ENCODE results near the gene PPIF. TPM values are rescaled to one million over a fixed set of nuclear protein-coding genes. Genes with fewer than 3 reads are reported as not detected.

PPIF gene
- total and polyA plus RNA-seq, 2 donors (not counting 3 experiments of a cell fraction or from before 2014, with no cell fraction given) = 50.7 to 51.2 TPM

- FAIRE-seq = no peak
- Histone ChIP-seq H3K4me2 (ENCODE audit: insufficient read depth, low read length) (no peak overlapping the region), H3K27me3 (ENCODE audit: control insufficient read depth in 2 of 2, insufficient read depth in 2 of 2, low read length in 2 of 2) (peaks cover 15 to 22% of the 10 kb centered on the region in 2 experiments), H3K4me1 (ENCODE audit: control insufficient read depth, extremely low read depth, insufficient read depth, low read length) (no peaks in the 10 kb centered on the region), H3K9me3 (replicated peaks; ENCODE audit: control insufficient read depth, insufficient read depth, low read length) (no peaks in the 10 kb centered on the region), H3K9me1 (replicated peaks; ENCODE audit: control insufficient read depth, extremely low read depth, insufficient read depth, low read length) (no peaks in the 10 kb centered on the region), H4K20me1 (replicated peaks; ENCODE audit: control insufficient read depth, extremely low read depth, insufficient read depth, low read length) (no peaks in the 10 kb centered on the region), H2AFZ (ENCODE audit: low read depth, low read length) (no peak overlapping the region), H3K4me3 (replicated peaks in 1 of 3; ENCODE audit: insufficient read depth in 1 of 3, low read depth in 1 of 3, low read length in 3 of 3) (no peak overlapping the region), H3K27ac (ENCODE audit: insufficient read depth, low read depth, low read length) (no peak overlapping the region), H3K9ac (replicated peaks; ENCODE audit: extremely low read depth, insufficient read depth, low read length) (no peak overlapping the region), H3K79me2 (ENCODE audit: control insufficient read depth, insufficient read depth, low read length) (no peaks in the 10 kb centered on the region), H3K36me3 (ENCODE audit: control insufficient read depth in 2 of 2, extremely low read depth in 1 of 2, insufficient read depth in 2 of 2, low read length in 2 of 2) (no peaks in the 10 kb centered on the region)
- BruUV-seq (replicated peaks) = no TSS peak
- ChIA-PET POLR2A (no interaction called here), CTCF (interaction anchor here (1.8 to 2.7 kb wide), 2 partner anchors 12 to 106 kb away, joined by 4 to 8 read pairs; no protein-coding TSS in a partner anchor)
- DNase-seq (ENCODE audit: low read depth, low spot score) = no peak
- intact Hi-C loops (cut with micrococcal nuclease) (no loop called here), dilution Hi-C loops (cut with MboI; ENCODE audit: extremely low pct_ligation_motif_present, low sequenced_read_pairs) (no loop called here)
- TF ChIP-seq JUN (IDR thresholded peaks at IDR 0.05; ENCODE audit: borderline replicate concordance, insufficient read depth, insufficient read length, low read depth) (no peak), CTCF (IDR thresholded peaks at IDR 0.05; ENCODE audit: extremely low read depth in 1 of 2, insufficient read depth in 1 of 2, low read depth in 1 of 2, low read length in 2 of 2) (no peak), MYC (IDR thresholded peaks at IDR 0.05; ENCODE audit: low read depth, low read length) (no peak), GATA2 (IDR thresholded peaks at IDR 0.05; ENCODE audit: insufficient read depth, insufficient read length, low read depth, low read length) (no peak), EZH2 (IDR thresholded peaks at IDR 0.05; ENCODE audit: borderline replicate concordance, low read depth, low read length, severe bottlenecking) (no peak), POLR2A (IDR thresholded peaks at IDR 0.05; ENCODE audit: low read depth, low read length) (no peak), MAX (IDR thresholded peaks at IDR 0.05; ENCODE audit: insufficient read depth, insufficient read length) (no peak), POLR2AphosphoS5 (IDR thresholded peaks at IDR 0.05; ENCODE audit: insufficient read depth, low read depth, low read length) (no peak), FOS (IDR thresholded peaks at IDR 0.05; ENCODE audit: borderline replicate concordance, insufficient read depth, low read length) (no peak)
These were observed 14.6 kb downstream of the PPIF start for GRCh38 chr10:79361726-79362397.
